Stimulated activated CD8-positive, alpha-beta memory T cell treated with anti-CD3 and anti-CD28 coated beads, Interleukin-12 subunit alpha, Interleukin-12 subunit beta, amount 100 ng/mL, for 1 hour (primary cell): ENCODE measurements around the gene ALLC.

Experiments used
- DNase-seq: peaks from one replicate; pipeline ENCODE4 v3.0.0-alpha.2; 2020; ENCODE audit warnings: low read depth

The ALLC gene

GRCh38 chr2:3639653-3640052, 18.3 kb upstream of the ALLC start:
- DNase-seq = no peak

- DNase-seq = no peak
Observed at GRCh38 chr2:3641181-3641580, 16.8 kb upstream of the ALLC start.

GRCh38 chr2:3641841-3642421, 16.1 kb upstream of the ALLC start:
- DNase-seq = no peak

GRCh38 chr2:3642521-3643215, 15.3 kb upstream of the ALLC start:
- no peak for DNase-seq

- no peak for DNase-seq
Observed at GRCh38 chr2:3643371-3644245, 14.4 kb upstream of the ALLC start.

- no peak for DNase-seq
Observed at GRCh38 chr2:3644246-3644525, 13.8 kb upstream of the ALLC start.

- no peak for DNase-seq
Observed at GRCh38 chr2:3644891-3645605, 13.0 kb upstream of the ALLC start.

- no peak for DNase-seq
Observed at GRCh38 chr2:3645745-3646389, 12.1 kb upstream of the ALLC start.

GRCh38 chr2:3646446-3646845, 11.6 kb upstream of the ALLC start:
- DNase-seq = no peak

GRCh38 chr2:3647246-3647645, 10.8 kb upstream of the ALLC start:
- no peak for DNase-seq

- no peak for DNase-seq
Observed at GRCh38 chr2:3647831-3648651, 10.0 kb upstream of the ALLC start.

- no peak for DNase-seq
Observed at GRCh38 chr2:3648652-3649177, 9.3 kb upstream of the ALLC start.

- no peak for DNase-seq
Observed at GRCh38 chr2:3649581-3649980, 8.4 kb upstream of the ALLC start.

- DNase-seq = no peak
Observed at GRCh38 chr2:3650140-3650920, 7.7 kb upstream of the ALLC start.

GRCh38 chr2:3651691-3652648, 6.0 kb upstream of the ALLC start:
- peak; percentile 32 for DNase-seq

GRCh38 chr2:3652896-3653625, 4.9 kb upstream of the ALLC start:
- DNase-seq = no peak

- DNase-seq = no peak
Observed at GRCh38 chr2:3654011-3654410, 4.0 kb upstream of the ALLC start.

- no peak for DNase-seq
Observed at GRCh38 chr2:3654531-3655225, 3.3 kb upstream of the ALLC start.
